Measurements from ENCODE around the gene GAN.
"Not testable (repeated sequence)": the region's sequence is repeated elsewhere in the genome, so short reads cannot be mapped to it uniquely, and the experiment has no call there.

GAN gene

DNA sequence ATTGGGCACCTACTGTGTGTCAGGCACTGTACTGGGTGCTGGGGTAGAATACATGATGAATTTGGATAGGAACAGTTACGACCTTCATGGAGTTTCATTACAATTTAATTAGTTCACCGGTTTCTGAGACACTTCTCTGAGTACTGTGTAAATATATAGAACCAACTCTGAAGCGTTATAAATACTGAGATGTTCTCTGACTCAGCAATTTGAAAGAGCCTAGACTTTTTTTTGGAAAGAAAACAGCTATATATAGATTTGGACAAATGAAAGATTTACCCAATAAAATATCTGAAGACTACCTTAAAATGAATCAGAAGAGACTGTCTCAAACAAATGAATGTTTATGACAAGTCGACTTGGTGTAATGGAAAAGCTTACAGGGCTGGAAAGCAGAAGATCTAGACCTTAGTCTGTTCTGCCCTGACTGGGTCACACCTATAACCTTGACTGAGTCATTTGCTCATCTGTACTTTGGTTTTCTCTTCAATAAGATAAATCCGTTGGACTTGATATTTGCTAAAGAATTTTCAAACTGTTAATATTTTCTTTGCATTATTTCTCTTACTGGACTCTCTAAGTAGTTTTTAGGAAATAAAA is 4.6 kb upstream of the GAN start:
- no peak for DNase-seq (ENCODE audit: low read depth in 2 of 2)

DNA sequence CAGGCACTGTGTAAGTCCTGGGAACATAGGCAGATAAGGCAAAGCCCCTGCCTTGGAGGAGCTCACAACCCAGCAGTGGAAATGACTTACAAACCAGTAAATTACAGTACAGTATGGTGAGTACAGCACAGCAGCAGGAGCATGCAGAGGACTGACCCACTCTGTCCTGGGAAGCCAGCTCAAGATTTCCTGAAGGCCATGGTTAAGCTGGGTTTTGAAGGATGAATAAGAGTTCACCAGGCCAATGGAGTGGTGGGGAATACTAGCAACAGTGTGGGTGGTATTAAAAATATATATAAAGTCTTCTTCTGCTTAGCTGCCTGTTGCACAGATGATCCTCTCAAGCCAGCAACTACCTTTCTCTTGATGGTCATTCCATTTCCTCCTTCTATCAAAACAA is 3.0 kb upstream of the GAN start:
- no peak for DNase-seq (ENCODE audit: low read depth in 2 of 2)

DNA sequence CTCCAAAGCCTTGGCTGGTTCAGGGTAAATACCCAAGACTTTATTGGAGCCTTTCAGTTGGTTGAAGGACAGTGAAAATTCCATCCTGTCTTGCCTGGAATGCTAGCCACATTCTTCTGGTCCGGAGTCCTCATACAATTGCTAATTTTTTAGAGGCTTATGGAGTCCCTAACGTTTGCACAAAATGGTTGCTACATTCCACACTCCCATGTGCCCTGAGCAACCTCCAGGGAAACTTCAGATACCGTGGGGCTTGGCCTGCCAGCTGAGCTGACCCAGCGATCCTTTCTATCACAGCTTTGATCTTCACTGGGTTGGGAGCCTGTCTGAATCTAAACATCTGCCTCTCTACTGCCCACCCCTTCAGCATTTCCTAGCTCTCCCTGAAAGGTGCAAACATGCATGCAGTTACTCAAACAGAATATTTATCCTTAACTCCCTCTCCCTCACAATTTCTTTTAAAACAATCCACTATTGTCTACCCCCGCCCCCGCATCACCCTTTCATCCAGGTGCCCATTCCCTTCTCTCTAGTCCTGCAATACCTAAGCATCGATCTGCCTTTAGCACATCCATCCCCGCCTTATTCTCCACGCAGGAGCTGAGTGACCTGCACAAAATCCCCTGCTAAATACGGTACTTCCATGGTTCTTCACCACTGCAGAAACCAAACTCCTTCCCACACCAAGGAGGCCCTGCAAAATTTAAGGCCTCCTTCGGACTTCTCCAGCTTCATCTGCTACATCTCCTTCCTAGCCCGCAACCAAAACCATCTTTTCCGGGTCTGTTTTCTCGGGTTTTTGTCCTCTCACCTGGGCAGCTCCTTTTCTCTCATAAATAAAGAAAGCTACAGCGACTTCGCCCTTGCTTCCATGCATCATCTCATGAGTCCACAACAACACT is 810 bp upstream of the GAN start:
- DNase-seq (ENCODE audit: low read depth in 2 of 2): no peak

DNA sequence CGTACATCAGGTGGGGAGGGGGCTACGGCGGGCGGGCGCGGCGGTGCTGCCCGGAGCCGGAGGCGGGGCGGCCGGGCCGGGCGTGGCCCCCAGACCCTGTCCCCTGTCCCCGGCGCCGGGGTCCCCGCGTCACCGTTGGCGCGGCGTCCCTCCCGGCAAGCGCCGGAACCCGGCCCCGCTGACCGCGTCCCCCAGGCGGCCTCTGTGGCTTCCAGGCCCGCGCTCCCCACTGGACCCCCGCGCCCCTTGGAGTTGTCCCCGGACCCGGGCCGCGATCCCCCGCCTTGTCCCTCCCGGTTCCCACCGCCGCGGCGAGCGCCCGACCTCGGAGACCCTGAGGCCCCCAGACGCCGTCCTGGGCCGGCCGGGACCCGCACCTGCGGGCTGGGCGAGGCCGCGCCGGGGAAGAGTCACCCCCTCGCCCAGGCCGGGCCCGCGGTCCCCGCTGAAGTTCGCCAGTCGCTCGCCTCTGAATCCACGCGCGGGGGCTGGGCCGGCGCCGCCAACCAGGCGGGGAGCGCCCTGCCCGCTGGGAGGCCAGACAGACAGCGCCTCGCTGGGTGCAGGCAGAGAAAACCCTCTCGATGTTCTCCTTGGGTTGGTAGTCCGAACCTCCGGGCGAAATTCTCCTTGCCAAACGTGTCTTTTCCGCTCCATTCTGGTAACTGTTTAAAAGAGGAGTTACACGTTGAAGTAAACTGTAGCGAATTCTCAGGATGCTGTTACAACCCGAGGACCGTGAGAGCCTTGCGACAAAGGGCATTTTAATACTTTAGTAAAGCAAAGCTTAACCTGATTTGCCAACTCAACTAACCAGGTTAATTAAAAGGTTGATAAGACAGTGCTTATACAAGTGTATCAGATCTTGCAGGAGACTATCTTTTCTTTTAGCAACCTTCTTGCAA is 761 bp downstream of the GAN start:
- peak; percentile 23 to 32 for DNase-seq (ENCODE audit: low read depth in 2 of 2)

DNA sequence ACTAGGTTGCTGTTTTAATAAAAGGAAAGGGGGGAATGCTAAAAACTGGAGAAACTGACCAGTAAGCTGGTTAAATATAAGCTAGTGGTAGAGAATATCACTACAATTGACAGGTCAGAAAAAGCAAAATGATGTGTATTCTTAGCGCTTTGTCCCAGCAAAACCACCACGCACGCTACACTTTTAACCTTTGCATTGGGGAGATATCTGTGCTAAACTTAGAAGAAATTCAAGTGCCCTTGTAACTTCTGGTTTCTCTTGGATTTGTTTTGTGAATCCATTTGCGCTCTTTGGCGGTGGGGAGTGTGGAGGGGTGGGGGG is 1.4 kb downstream of the GAN start:
- DNase-seq (ENCODE audit: low read depth in 2 of 2): no peak

DNA sequence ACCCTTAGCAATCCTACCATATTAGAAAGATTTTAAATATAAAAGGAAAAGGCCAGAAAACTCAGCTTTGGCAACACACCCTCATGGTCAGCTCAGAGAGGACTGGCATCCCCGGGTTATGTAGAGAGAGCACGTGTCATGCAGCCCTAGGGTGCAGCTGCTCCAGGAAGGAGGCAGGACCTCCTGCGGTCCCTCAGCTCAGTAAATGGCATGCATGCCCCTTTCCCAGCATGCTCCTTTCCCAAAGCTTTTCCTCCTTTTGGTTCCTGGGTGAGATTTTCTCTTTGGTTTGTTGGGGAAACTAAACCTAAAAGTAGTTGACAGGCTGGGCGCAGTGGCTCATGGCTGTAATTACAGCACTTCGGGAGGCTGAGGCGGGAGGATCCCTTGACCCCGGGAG is 3.9 kb downstream of the GAN start:
- no peak for DNase-seq (ENCODE audit: low read depth in 2 of 2)

DNA sequence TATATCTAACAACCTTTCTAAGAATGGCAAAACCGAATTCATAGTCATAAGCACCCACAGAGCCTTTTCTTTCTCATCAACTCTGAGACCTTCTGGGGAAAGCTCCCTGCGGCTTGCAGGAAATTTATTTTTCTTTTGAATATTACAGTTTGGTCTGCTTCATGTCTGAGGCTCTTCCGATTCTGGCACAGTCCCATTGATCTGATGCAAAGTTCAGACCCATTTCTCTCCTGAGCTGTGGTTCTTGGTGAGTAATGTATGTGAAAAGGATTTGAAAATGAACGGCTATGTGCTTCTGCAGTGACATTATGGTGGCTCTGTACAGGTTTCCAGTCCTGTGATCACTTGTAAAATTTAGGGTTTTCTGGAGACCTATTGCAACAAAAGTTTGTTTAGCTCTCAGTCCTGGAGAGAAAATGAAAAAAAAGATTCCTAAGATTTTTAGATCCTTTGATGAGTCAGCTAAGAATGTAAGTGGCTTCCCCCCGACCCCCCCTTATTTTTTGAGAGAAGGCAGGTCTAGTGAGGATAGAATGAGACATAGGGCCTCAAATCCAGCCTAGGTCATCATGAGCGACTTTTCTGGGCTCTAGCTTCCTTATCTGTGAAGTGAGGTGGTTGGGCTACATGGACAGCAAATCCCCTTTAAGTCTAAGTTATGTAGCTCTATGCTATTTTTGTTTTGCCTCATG is 4.6 kb downstream of the GAN start:
- DNase-seq (ENCODE audit: low read depth in 2 of 2): no peak

DNA sequence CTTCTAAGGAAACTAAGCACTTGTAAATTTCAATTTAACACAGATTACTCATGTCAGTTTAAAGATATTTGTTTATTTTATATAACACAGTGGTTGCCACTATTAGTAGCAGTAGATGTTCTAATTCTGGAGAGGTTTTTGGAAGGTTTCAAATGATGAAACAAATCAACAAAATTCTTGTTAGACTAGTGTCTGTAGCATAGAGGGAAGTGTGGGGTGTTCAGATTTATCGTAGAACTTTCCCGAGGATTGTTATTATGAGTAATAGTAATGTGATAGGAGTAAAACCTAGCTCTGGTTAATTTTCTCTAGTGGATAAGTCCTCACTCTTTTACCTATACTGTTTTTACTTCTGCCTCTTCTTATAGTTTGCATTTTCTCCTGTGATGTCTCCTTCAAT is 6.3 kb downstream of the GAN start:
- no peak for DNase-seq (ENCODE audit: low read depth in 2 of 2)

DNA sequence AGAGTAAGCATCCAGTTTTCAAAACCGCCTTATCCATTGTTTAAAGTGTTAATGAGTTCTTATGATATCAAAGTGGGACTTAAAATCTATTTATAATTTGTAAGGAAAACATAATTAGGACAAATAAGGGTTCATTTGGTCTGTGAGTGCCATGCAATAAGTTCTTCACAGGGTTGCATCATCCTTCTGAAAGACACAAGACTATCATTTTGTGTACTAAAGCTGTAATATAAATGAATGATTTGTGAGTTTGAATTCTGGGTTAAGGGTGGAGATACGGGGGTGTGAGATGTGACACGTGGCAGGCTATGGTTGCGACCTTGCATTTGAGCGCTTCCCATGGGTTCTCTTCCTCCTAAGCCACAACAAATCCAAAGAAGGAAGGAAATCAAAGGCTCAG is 6.8 kb downstream of the GAN start:
- DNase-seq (ENCODE audit: low read depth in 2 of 2): no peak

DNA sequence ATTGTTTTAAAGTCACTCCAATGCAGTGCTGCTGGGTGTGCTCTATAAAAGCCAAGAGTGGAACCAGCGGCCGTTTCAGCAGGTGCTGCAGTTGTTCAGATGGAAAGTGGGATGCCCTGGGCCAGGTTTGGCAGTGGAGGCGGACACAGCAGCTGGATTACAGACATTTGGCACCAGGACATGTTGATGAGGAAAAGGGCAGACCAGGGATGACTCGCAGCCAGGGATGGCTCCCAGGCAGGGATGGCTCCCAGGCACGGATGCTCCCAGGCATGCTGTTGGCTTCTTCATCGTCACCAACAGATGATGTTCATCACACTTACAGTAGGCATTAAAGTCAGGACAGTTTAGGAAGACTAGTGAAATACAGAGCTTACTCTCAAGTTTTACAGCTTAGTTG is 10.0 kb downstream of the GAN start:
- DNase-seq (ENCODE audit: low read depth in 2 of 2): no peak

DNA sequence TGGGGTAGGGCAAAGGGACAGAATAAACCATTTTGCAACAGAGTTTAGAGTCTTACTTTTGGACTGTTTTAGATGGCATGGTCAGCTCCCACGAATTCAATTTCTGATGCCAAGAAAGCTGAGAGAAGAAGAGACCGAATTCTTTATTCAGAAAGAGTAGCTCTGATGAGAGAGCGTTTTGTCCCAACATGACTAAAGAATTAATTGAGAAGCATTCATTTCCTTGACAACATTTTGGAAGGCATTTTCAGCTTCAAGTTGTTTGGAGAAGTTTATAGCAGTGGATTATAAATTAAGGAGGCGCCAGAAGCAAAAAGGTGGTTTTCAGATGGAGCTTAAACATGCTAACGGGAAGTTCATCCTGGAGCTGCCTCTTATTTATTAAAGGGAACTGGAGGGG is 12.2 kb downstream of the GAN start:
- DNase-seq (ENCODE audit: low read depth in 2 of 2): no peak

DNA sequence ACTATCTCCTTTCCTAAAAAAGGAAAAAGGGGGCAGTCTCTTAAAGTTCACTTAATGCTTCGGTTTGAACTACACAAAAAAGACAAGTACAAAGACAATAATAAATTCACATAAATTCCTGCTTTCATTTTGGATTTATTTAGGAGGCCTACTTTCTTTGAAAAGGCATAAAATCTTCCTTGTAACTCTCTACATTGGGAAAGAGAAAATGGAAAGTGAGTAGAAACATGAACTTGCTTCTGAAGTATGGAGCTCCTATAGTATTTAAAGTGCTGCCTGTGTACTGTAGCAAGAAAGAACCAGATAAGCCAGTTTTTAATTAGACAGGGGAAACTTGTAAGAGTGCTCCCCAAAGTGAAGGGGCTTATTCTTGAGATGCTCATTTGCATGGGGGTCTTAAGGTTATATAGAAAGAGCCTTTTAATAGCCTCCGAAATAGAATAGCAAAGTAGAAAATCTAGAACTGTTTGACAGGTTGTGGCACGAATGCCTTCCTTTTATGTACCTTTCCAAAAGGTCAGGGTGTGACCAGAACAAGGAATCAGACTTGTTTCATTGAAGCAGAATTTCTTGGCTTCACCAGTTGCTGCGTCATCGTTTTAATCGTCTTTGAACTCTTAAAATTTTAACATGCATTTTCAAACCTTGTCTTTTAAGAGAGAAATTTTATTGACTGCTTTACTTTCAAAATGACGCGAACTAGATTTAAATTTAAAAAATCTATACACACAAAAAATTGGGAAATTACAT is 12.9 kb downstream of the GAN start:
- DNase-seq (ENCODE audit: low read depth in 2 of 2): no peak

DNA sequence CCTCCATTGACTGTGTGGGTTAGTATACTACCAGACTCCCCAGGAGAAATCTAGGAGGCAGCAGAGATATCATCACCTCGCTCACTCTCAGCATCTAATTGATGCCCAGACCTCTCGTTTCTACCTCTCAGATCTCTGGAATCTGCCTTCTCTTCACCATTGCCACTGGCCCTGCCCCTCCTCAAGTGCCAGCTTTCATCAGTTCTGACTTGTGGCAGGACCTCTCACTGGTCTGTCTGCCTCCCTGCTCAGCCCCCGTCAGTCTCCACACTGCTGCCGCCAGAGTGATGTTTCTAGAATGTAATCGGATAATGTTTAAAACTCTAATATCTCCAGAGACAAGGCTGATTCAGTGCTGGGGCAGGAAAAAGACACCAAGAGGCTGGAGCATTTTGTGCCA is 15.2 kb downstream of the GAN start:
- DNase-seq (ENCODE audit: low read depth in 2 of 2): no peak

DNA sequence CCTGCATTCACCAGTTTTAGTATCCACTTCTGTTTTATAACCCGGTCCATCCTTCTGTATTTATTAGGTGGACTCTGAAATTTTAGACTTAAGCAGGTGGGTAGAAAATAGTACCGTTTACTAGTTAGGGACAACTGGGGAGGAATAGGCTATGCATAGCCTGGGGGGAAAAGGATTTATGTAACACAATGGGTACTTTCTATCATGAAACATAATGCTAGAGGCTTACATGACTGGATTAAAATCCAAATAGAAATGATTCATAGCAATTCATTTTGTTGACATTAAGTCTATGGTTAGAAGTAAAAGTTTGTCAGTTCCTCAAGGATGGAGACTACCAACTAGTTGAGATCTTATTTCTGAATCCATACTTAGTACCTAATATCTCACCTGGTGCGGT is 18.6 kb downstream of the GAN start:
- no peak for DNase-seq (ENCODE audit: low read depth in 2 of 2)

DNA sequence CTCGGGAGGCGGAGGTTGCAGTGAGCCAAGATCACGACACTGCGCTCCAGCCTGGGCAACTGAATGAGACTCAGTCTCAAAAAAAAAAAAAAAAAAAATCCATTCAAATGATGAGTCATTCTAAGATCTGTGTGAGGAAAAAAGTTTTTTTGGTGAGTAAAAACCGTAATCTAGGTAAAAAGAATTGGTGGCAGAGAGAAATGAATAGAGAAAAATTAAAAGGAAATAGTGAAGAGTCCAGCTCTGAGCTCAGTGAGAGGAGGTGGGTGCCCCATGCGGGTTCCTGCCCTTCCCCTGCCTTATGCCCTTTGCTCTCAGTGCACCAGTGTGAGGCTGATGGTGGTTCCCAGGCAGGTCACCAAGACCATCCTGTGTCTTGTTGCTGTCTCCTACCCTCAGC is 20.9 kb downstream of the GAN start:
- peak in 1 of 2 donors; percentile 13 for DNase-seq (ENCODE audit: low read depth in 2 of 2)

DNA sequence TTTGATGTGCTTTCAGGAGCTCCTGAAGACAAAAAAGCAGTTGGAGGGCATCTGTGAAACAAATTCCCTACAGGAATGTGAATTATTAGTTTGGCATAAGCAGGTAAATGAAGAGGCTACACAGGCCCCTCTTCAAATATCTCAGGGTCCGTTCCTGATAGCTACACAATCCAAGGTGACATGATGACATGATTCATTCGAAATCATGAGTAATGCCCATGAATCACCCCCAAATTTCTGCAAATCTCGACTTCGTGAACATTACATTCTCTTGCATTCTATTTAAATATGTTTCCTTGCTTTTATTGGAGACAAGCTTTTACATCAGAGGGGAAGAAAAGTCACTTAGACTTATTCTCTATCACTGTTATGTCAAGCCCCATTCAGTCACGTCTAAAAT is 22.3 kb downstream of the GAN start:
- no peak for DNase-seq (ENCODE audit: low read depth in 2 of 2)

DNA sequence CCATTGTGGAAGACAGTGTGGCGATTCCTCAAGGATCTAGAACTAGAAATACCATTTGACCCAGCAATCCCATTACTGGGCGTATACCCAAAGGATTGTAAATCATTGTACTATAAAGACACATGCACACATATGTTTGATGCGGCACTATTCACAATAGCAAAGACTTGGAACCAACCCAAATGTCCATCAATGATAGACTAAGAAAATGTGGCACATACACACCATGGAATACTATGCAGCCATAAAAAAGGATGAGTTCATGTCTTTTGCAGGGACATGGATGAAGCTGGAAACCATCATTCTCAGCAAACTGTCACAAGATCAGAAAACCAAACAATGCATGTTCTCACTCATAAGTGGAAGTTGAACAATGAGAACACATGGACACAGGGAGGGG is 30.4 kb downstream of the GAN start:
- DNase-seq (ENCODE audit: low read depth in 2 of 2): not testable (repeated sequence)

DNA sequence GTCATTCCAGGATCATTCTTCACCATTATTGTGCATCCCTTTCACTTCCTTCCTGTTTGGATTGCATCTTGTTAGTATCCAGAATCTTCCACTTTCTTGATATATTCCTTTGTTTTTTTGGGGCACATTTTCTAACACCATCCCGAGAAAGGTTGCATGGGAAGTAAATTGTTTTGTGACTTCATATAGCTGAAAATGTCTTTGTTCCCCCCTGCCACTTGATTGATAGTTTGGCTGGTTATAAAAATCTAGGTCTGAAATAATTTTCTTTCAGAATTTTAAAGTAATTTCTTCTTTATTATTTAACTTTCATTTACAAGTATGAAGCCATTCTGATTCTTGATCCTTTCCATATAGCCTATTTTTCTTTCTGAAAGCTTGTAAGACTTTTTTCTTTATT is 32.7 kb downstream of the GAN start:
- DNase-seq (ENCODE audit: low read depth in 2 of 2): no peak

DNA sequence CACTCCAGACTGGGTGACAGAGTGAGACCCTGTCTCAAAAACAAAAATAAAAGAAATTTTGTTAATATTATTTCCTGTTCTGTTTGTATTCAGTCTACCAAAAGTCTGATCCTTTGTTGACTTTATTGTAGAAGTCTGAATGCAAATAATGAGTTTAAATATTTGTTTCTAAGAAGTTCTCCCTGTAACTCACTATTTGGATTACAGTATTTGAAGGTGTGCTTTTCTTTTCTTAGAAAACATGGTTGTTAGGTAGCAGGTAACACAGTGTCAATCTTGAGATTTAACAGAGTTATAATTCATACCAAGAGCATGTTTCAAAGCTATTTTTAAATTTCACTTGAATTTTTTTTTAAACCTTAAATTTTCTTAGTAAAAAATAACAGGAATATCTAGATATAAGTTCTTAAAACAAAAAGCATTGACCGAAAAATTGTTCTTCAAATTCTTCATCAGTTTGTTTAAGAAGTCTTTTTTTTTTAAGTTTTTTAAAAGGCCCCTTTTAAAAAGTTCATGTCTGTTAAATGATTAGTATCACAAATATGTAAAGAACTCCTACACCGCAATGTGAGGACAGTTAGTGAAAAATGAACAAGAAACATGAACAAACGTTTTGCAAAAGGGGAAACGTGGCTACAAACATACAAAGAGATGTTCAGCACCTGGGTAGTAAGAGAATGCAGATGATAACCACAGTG is 35.0 kb downstream of the GAN start:
- DNase-seq (ENCODE audit: low read depth in 2 of 2): no peak

DNA sequence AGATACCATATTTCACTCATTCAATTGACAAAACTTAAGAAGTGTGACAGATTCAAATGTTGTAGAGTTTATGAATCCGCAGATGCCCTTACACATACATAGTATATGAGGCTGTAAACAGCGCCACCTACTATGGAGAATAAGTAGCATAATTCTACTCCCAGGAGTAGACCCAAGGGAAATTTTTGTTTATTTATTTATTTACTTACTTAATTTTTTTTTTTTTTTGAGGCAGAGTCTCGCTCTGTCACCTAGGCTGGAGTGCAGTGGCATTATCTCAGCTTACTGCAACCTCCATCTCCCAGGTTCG is 35.5 kb downstream of the GAN start:
- DNase-seq (ENCODE audit: low read depth in 2 of 2): no peak

DNA sequence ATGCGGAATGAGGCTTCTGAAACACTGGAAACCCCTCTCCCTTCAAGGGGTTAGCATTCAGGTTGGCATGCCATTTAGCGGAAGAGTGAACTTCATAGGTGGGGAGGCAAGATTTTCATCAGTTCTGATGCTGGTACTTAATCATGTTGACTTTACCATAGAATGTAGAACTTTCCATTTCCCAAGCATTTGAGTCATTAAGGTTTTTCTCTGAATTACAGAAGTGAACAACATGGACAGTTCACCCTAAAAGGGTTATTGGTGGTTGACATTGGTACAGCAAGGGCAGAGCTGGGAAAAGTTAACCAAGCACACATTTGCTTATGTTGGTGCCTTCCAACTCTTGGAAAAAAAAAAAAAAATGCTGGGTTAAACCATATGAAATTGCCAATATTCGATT is 39.1 kb downstream of the GAN start:
- no peak for DNase-seq (ENCODE audit: low read depth in 2 of 2)

Data from stimulated activated CD8-positive, alpha-beta memory T cell treated with anti-CD3 and anti-CD28 coated beads, Interleukin-2, amount 100 ng/mL, for 48 hours (primary cell).